Lung microvascular endothelial cell (primary cell): ENCODE results near the gene OTULINL. TPM values are rescaled to one million over a fixed set of nuclear protein-coding genes. Genes with fewer than 3 reads are reported as not detected.
A peak's percentile ranks its signal among the peaks of the same experiment; 100 is the strongest.

Source experiments
- DNase-seq, 2 donors: peaks; one replicate each; pipeline versions ENCODE4 v3.0.0 to v3.0.0-alpha.2; 2010; ENCODE audit warnings: low read depth in 2 of 2
- total RNA-seq: library from RNA; depleted of rRNA; stranded (reverse); fragments of >200 nt; gene quantifications from 2 replicates; pipeline ENCODE4 v1.2.1, GENCODE V29; 2014

Gene OTULINL
- total RNA-seq, 1 donor from 2014 or later = 0.40 TPM

DNA sequence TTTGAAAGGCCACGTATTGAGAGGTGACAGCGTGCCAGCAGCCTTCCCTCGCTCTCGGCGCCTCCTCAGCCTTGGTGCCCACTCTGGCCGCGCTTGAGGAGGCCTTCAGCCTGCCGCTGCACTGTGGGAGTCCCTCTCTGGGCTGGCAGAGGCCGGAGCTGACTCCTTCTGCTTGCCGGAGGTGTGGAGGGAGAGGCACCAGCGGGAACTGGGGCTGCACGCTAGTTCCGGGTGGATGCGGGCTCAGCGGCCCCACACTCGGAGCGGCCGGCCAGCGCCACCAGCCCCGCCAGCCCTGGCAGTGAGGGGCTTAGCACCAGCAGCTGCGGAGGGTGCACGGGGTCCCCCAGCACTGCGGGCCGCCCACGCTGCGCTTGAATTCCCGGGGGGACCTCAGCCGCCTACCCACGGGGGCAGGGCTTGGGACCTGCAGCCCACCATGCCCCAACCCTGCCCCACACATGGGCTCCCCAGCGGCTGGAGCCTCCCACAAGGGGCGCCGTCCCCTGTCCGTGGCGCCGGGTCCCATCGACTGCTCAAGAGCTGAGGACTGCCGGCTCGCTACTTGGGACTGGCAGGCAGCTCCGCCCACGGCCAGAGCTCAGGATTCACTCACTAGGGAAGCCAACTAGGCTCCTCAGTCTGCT, 4.4 kb upstream of the OTULINL start:
- DNase-seq = no peak

DNA sequence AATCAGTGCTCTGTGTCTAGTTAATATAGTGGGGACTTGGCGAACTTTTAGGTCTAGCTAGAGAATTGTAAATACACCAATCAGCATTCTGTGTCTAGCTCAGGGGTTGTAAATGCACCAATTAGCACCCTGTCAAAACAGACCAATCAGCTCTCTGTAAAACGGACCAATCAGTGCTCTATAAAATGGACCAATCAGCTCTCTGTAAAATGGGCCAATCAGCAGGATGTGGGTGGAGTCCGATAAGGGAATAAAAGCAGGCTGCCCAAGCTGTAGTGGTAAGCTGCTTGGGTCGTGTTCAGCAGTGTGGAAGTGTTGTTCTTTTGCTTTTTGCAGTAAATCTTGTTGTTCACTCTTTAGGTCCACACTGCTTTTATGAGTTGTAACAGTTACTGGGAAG, 3.6 kb upstream of the OTULINL start:
- DNase-seq = no peak

DNA sequence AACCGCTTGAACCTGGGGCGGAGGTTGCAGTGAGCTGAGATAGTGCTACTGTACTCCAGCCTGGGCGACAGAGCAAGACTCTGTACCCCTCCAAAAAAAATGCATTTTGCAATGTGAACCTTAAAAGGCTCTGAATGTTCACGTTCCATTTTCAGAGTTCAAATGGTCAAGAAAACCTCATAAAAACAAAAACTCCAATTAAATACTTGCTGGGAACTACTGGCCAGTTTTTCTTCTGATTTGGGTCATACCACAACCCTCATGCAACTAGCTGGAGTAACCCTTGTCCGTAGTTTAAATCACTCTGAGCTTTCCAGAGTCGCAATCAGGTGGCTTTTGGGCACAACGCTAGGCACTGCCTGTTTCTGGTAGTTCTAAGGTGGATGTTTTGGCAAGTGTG, 2.3 kb upstream of the OTULINL start:
- no peak for DNase-seq

- DNase-seq = no peak
Observed at GRCh38 chr5:14579731-14580397, 1.7 kb upstream of the OTULINL start.

- peak in 1 of 2 donors; percentile 16 for DNase-seq
Observed at GRCh38 chr5:14580398-14581034, 1.1 kb upstream of the OTULINL start.

DNA sequence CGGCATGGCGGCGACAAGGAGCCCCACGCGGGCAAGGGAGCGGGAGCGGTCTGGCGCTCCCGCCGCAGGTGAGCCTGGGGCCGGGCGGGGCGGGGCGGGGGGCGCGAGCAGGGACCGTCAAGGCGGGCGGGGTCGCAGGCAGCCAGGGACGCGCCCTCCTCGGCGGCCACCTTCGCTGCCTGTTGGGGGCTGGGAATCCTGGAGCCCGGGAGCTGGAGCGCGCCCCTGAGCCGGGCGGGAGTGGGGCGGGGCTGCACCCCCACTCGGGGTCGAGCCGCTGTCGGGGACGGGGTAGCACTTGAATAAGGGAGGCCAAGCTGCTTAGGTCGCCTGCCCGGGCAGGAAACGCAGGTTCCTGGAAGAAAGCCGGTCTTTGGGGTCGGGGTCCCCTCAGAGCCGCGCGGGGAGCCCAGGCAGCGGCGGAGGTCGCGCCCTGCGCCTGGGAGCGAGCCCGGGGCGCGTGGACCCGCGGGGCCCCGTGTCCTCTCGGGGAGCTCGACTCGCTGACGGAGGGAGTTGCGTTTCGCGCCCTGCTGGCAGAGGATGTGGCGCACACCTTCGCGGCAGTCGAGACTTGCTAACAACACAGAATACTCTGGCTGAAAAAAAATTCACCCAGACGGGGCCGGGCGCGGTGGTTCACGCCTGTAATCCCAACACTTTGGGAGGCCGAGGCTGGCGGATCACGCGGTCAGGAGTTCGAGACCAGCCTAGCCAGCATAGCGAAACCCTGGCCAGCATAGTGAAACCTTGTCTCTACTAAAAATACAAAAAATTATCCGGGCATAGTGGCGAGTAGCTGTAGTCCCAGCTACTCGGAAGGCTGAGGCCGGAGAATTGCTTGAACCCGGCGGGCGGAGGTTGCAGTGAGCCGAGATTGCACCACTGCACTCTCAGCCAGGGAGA, 552 bp downstream of the OTULINL start:
- peak; percentile 12 to 33 for DNase-seq

- DNase-seq = no peak
Observed at GRCh38 chr5:14582797-14583137, 1.2 kb downstream of the OTULINL start.

GRCh38 chr5:14584848-14585247, 3.3 kb downstream of the OTULINL start:
- no peak for DNase-seq

- no peak for DNase-seq
Observed at GRCh38 chr5:14587150-14587549, 5.6 kb downstream of the OTULINL start.

- DNase-seq = no peak
Observed at GRCh38 chr5:14588145-14588544, 6.6 kb downstream of the OTULINL start.

DNA sequence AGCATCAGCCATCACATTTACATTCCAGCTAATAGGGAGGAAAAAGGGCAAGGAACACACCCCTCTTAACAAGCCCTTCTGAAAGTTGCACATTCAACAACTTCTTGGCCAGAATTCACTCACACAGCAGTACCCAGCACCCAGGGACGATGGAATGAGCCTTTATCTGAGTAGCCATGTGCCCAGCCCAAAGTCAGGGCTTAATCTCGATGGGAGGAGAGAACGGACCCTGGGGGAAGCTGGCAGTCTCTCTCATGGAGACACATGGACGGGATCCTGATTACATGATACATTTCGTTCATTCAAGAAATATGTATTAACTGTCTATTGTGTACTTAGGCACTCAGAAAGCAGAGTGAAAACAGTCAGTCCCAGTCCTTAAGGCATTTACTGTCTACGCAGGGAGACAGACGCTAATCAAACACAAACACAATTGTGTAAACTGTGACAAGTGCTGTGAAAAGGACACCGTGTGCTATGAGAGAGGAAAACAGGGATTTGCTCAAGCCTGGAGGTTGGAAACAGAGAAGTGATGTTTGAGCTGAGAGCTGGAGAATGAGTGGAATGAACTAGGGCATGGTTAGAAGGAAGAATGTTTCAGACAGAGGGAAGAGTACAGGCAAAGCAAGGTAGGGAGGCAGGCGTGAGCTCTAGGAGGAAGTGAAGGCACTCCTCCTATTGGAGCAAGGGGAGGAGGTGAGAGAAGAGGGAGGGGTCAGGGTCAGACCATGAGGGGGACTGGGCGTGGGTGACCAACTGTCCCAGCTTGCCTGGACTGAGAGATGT, 7.4 kb downstream of the OTULINL start:
- no peak for DNase-seq

DNA sequence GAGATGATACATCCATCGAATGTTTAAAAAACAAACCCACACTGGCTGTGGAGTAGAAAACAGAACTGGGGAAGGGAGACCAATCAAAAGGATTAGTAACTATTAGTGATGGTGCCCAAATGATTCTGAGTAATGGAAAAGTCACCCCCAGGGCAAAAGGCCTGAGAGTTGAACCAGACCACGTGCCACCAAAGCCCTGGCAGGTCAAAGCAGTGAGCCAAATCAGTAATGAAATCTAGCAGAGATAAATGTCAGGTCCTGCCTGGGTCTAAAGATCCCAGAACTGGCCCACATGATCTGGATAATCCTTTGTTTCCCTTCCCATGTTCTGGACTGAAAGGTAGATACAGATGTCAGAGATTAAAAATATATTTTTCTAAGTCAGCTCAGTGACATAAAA, 9.4 kb downstream of the OTULINL start:
- DNase-seq = no peak

- DNase-seq = peak in 1 of 2 donors; percentile 48
Observed at GRCh38 chr5:14591548-14591947, 10.0 kb downstream of the OTULINL start.

DNA sequence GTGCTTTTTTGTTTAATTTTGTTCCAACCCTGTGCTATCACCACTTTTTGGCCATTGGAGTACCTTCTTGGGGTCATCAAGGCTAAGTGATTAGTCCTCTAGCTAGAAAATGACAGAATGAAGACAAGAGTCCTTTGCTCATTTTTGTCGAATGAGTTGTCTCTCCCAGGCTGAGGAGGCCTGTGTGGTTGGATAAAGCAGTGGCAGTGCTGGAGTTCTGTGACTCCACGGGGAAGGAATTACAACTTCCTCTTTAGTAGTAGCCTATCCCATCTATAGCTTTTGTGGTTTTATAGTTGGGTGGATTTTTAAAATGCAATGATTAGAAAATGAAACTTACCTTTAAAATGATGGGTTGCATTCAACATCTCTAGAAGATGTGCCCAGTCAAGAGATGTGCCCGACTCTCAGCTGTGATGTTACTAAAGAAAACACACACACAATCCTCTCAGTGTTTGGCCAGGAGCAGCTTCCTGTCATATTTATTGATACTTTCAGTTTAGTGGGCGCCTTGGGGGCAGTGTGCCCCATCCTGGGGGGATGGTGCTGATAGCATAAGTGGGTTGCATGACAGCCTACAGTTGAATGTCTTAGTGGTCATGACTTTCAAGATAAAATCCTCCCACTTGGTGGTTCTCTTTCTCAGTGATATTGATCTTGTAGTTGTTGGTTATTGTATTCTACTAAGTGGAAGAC, 11.9 kb downstream of the OTULINL start:
- no peak for DNase-seq

DNA sequence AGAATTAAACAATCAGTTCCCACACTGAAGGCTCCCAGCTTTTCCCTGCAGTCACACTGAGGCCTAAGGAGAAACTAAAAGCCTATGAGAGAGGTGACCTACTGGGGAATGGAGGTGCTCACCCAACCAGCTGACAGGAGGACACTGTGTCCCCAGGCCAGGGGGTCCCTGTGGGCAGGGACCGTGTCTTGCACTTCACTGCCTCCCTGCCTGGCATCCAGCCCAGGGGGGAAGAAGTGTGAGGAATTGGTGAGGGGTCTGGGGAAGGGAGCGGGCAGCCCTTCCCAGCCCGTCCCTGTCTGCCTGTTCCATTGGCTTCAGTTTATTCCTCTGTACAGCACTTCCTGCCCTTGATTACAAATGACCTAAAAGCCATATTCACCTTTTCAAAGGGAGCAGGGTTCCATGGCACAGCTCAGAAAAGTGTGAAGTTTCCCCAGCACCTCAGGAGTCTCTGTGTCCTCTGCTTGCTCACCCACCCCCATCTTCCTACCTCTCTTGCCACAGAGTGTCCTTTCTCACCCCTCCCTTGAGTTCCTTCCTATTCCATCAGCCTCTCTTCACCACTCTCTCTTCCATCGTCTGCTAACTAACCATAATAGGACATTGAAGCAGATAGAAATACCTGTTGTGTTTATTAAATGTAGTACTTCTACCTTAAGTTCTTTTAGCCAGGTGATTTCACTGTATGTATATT, 12.9 kb downstream of the OTULINL start:
- DNase-seq = no peak

- no peak for DNase-seq
Observed at GRCh38 chr5:14595189-14595588, 13.6 kb downstream of the OTULINL start.

DNA sequence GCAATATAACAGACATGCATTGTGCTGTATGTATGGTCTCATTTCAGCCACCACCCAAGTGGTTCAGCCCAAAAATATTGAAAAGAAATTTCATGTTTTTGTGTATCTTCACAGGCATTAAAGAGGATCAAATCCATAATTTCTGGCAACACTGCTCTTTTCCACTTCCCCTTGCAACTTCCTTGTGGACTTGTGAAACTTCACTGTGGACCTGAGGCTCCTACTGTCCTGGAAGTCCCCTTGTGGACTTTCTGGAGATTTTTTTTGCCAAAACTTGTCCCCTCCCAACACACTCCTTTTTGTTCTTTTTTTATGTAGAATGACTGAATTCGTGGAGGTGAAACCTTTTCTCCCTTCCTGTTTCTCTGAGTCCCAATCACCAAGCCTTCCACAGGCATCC, 14.3 kb downstream of the OTULINL start:
- no peak for DNase-seq

- no peak for DNase-seq
Observed at GRCh38 chr5:14597080-14597479, 15.5 kb downstream of the OTULINL start.

GRCh38 chr5:14598225-14598624, 16.6 kb downstream of the OTULINL start:
- DNase-seq = no peak
